Testis (tissue), 3 donors: ENCODE measurements around the gene TMEM208. TPM values are rescaled to one million over a fixed set of nuclear protein-coding genes. Genes with fewer than 3 reads are reported as not detected.

Experiments
- DNase-seq: peaks from one replicate; pipeline ENCODE4 v3.0.0-alpha.2; 2019
- H3K27ac ChIP-seq, 2 donors: fragments of 200-600 bp; sonication (generic); one replicate each; pipeline ENCODE4 v1.5.1; 2019
- H3K27me3 ChIP-seq: fragments of 200-600 bp; sonication (generic); one replicate; pipeline ENCODE4 v1.5.1; 2019
- H3K36me3 ChIP-seq: fragments of 200-600 bp; sonication (generic); one replicate; pipeline ENCODE4 v1.5.1; 2017; ENCODE audit warnings: low read depth; ENCODE audit errors: missing control alignments
- H3K4me1 ChIP-seq: fragments of 200-600 bp; sonication (generic); one replicate; pipeline ENCODE4 v1.5.1; 2019
- H3K4me3 ChIP-seq, 2 donors: fragments of 200-600 bp; sonication (generic); one replicate each; pipeline ENCODE4 v1.5.1; 2017 to 2019
- H3K9me3 ChIP-seq: fragments of 200-600 bp; sonication (generic); one replicate; pipeline ENCODE4 v1.5.1; 2017
- CTCF ChIP-seq, 3 experiments: fragments of 450-650 bp in 2 of 3; fragments of 200-600 bp in 1 of 3; sonication (generic) in 1 of 3; IDR thresholded peaks; one replicate each; pipeline ENCODE4 v1.5.1; 2016 to 2019; ENCODE audit warnings: antibody characterized with exemption in 3 of 3, mild to moderate bottlenecking in 2 of 3, moderate library complexity in 1 of 3
- POLR2A ChIP-seq: fragments of 450-650 bp; IDR thresholded peaks from one replicate; pipeline ENCODE4 v1.6.1; 2017; ENCODE audit warnings: antibody characterized with exemption, mild to moderate bottlenecking, moderate library complexity
- WGBS, 2 donors: methylation state at CpG; one replicate each; pipeline ENCODE4 v1.1.5; 2018; 5-methylcytosine and 5-hydroxymethylcytosine counted together
- intact Hi-C: fragments of 100-400 bp; cut with DNase I; formaldehyde crosslinking; loops from one replicate; pipeline ENCODE4 v1.15.1; 2023; ENCODE audit warnings: low total_unique reads
- polyA plus RNA-seq: library from polyadenylated mRNA; stranded (reverse); fragments of 350-450 nt; fragmentation: Illumina TruSeq; extraction: RNeasy Lipid Tissue Mini Kit (QIAGEN cat#74804); gene quantifications from one replicate; pipeline ENCODE4 v1.2.3, GENCODE V29; 2014; ENCODE audit warnings: low read depth, low replicate concordance; ENCODE audit not compliant: insufficient read depth
- total RNA-seq, 2 donors: library from RNA; depleted of rRNA; stranded (reverse); fragments of >200 nt; gene quantifications; one replicate each; pipeline ENCODE4 v1.2.3, GENCODE V29; 2016

Gene TMEM208
- total and polyA plus RNA-seq, 3 donors from 2014 or later = 55.6 to 66.8 (median 57.4) TPM

DNA sequence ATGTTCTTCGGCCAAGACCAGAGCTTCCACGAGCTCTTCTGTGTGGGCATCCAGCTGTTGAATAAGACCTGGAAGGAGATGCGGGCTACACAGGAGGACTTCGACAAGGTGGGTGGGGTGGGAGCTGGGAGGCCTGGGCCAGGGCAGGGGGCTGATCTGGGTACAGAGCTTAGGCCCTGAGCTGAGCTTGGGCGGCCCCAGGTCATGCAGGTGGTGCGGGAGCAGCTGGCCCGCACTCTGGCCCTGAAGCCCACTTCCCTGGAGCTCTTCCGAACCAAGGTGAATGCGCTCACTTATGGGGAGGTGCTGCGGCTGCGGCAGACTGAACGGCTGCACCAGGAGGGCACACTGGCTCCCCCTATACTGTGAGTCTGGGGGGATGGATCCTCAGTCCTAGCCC is 24.5 kb upstream of the TMEM208 start:
- H3K27me3 ChIP-seq = no peaks in the 10 kb centered on the region
- H3K4me3 ChIP-seq = no peak overlapping the region
- H3K36me3 ChIP-seq = no peaks in the 10 kb centered on the region
- WGBS, 2 donors = 68 to 94% methylated on average over 3 to 12 of the region's 12 CpGs
- TF ChIP-seq CTCF (IDR thresholded peaks at IDR 0.05) = no peak
- TF ChIP-seq POLR2A = no peak
- H3K9me3 ChIP-seq = no peaks in the 10 kb centered on the region
- no peak for DNase-seq
- intact Hi-C loops = no loop called here
- H3K27ac ChIP-seq = no peak overlapping the region
- H3K4me1 ChIP-seq = peaks cover 23% of the 10 kb centered on the region

GRCh38 chr16:67202956-67203493 is 23.9 kb upstream of the TMEM208 start:
- no peak overlapping the region for H3K4me3 ChIP-seq
- no peaks in the 10 kb centered on the region for H3K27me3 ChIP-seq
- no peak overlapping the region for H3K27ac ChIP-seq
- WGBS, 2 donors = 94 to 95% methylated on average over 11 to 23 of the region's 23 CpGs
- intact Hi-C loops = no loop called here
- no peak for TF ChIP-seq POLR2A
- no peak for TF ChIP-seq CTCF (IDR thresholded peaks at IDR 0.05)
- no peaks in the 10 kb centered on the region for H3K36me3 ChIP-seq
- H3K9me3 ChIP-seq = no peaks in the 10 kb centered on the region
- DNase-seq = no peak
- peaks cover 25% of the 10 kb centered on the region for H3K4me1 ChIP-seq

DNA sequence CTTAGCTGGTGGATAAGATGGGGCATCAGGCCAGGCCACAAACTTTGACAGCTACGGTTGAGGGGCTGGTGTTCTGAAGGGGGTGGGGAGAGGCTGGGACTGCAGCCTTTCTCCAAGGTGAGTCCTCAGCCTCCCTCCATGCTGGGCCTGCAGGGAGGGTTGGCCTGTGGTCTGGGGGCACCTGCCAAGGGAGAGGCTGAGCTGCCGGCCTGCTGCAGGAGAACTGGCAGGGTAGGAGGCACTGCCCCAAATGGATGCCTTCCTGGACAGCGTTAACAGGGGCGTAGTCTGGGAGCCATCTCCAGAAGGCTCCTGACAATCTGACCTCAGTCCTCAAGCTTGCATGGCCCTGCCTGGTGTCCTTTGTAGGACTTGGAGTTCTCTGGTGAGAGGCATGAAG is 22.9 kb upstream of the TMEM208 start:
- no peak for TF ChIP-seq POLR2A
- TF ChIP-seq CTCF (IDR thresholded peaks at IDR 0.05) = no peak
- no peak for DNase-seq
- no peaks in the 10 kb centered on the region for H3K9me3 ChIP-seq
- no peaks in the 10 kb centered on the region for H3K36me3 ChIP-seq
- no peaks in the 10 kb centered on the region for H3K27me3 ChIP-seq
- no peak overlapping the region for H3K4me3 ChIP-seq
- intact Hi-C loops = no loop called here
- H3K4me1 ChIP-seq = peaks cover 17% of the 10 kb centered on the region
- no peak overlapping the region for H3K27ac ChIP-seq
- 76 to 84% methylated on average over 3 to 4 of the region's 4 CpGs for WGBS, 2 donors

- H3K4me1 ChIP-seq = peaks cover 14% of the 10 kb centered on the region
- H3K4me3 ChIP-seq = no peak overlapping the region
- intact Hi-C loops = no loop called here
- TF ChIP-seq POLR2A (no peak), CTCF (IDR thresholded peaks at IDR 0.05) (no peak)
- WGBS, 2 donors = 95% methylated on average over 8 of the region's 8 CpGs
- DNase-seq = no peak
- no peaks in the 10 kb centered on the region for H3K27me3 ChIP-seq
- H3K27ac ChIP-seq = no peak overlapping the region
- H3K9me3 ChIP-seq = no peaks in the 10 kb centered on the region
- no peaks in the 10 kb centered on the region for H3K36me3 ChIP-seq
These were observed 20.6 kb upstream of the TMEM208 start for GRCh38 chr16:67206129-67206837.

GRCh38 chr16:67206838-67207248 is 20.1 kb upstream of the TMEM208 start:
- 71 to 82% methylated on average over 1 to 3 of the region's 3 CpGs for WGBS, 2 donors
- no peaks in the 10 kb centered on the region for H3K36me3 ChIP-seq

More at GRCh38 chr16:67206838-67207248, 20.1 kb upstream of the TMEM208 start:
- Histone ChIP-seq H3K4me1 (peaks cover 14% of the 10 kb centered on the region), H3K4me3 (no peak overlapping the region), H3K27me3 (no peaks in the 10 kb centered on the region), H3K9me3 (no peaks in the 10 kb centered on the region), H3K27ac (no peak overlapping the region)
- no peak for DNase-seq
- no peak for TF ChIP-seq CTCF (IDR thresholded peaks at IDR 0.05)
- intact Hi-C loops = no loop called here
